ENCODE data around the gene SLC8B1.

Gene SLC8B1

DNA sequence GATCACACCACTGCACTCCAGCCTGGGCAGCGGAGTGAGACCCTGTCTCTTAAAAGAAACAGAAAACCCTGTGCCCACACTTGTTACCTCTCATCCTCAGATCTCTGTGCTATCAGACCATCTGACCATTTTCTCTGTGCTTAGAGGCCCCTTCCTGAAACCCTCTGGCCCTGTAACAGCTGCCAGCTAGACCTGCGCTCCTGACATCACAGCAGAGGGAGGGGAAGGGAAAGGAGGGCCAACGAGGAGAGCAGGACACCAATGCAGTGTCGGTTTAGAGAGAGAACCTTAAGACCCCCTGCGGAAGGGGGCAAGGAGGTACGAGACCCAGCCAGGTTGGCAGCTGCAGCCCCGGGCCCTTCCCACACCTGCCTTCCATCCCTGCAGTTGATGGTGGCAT, 42.4 kb downstream of the SLC8B1 start:
- no peak for DNase-seq (ENCODE audit: low read depth)
- H3K4me3 ChIP-seq (ENCODE audit: control insufficient read depth, low read depth, low read length), result no peak overlapping the region
- TF ChIP-seq, protein P1, sequence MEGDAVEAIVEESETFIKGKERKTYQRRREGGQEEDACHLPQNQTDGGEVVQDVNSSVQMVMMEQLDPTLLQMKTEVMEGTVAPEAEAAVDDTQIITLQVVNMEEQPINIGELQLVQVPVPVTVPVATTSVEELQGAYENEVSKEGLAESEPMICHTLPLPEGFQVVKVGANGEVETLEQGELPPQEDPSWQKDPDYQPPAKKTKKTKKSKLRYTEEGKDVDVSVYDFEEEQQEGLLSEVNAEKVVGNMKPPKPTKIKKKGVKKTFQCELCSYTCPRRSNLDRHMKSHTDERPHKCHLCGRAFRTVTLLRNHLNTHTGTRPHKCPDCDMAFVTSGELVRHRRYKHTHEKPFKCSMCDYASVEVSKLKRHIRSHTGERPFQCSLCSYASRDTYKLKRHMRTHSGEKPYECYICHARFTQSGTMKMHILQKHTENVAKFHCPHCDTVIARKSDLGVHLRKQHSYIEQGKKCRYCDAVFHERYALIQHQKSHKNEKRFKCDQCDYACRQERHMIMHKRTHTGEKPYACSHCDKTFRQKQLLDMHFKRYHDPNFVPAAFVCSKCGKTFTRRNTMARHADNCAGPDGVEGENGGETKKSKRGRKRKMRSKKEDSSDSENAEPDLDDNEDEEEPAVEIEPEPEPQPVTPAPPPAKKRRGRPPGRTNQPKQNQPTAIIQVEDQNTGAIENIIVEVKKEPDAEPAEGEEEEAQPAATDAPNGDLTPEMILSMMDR (IDR thresholded peaks at IDR 0.05; ENCODE audit: control insufficient read depth, insufficient read depth, low read depth, low read length, missing control alignments), result no peak

GRCh38 chr12:113292091-113292490, 42.8 kb downstream of the SLC8B1 start:
- no peak overlapping the region for H3K4me3 ChIP-seq (ENCODE audit: control insufficient read depth, low read depth, low read length)
- TF ChIP-seq, protein P1 (IDR thresholded peaks at IDR 0.05; ENCODE audit: control insufficient read depth, insufficient read depth, low read depth, low read length, missing control alignments), result no peak
- DNase-seq (ENCODE audit: low read depth), result peak; percentile 38

GRCh38 chr12:113291586-113291985, 43.3 kb downstream of the SLC8B1 start:
- H3K4me3 ChIP-seq (ENCODE audit: control insufficient read depth, low read depth, low read length), result no peak overlapping the region
- no peak for DNase-seq (ENCODE audit: low read depth)
- TF ChIP-seq, protein P1 (IDR thresholded peaks at IDR 0.05; ENCODE audit: control insufficient read depth, insufficient read depth, low read depth, low read length, missing control alignments), result no peak

GRCh38 chr12:113290506-113290905, 44.4 kb downstream of the SLC8B1 start:
- TF ChIP-seq, protein P1 (IDR thresholded peaks at IDR 0.05; ENCODE audit: control insufficient read depth, insufficient read depth, low read depth, low read length, missing control alignments), result no peak
- H3K4me3 ChIP-seq (ENCODE audit: control insufficient read depth, low read depth, low read length), result no peak overlapping the region
- DNase-seq (ENCODE audit: low read depth), result no peak

GRCh38 chr12:113289361-113289760, 45.5 kb downstream of the SLC8B1 start:
- TF ChIP-seq, protein P1 (IDR thresholded peaks at IDR 0.05; ENCODE audit: control insufficient read depth, insufficient read depth, low read depth, low read length, missing control alignments), result no peak
- no peak overlapping the region for H3K4me3 ChIP-seq (ENCODE audit: control insufficient read depth, low read depth, low read length)
- no peak for DNase-seq (ENCODE audit: low read depth)

DNA sequence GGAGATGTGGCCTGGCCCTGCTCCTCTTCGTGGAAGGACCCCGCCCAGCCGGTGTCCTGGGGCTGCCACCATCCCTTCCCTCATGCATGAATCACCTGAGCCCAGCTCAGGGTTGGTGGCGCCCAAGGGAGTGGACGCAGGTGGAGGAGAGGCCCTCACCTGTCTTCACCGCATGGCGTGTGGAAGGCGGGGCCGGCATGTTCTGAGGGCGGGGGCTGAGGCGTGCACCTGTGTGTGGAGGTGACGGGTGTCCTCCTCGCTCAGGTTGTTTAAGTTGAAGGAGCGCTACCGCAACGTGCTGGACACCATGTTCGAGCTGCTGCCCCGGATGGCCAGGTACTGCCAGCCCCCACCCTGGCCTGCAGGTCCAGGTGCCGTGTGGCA, 47.0 kb downstream of the SLC8B1 start:
- TF ChIP-seq, protein P1 (IDR thresholded peaks at IDR 0.05; ENCODE audit: control insufficient read depth, insufficient read depth, low read depth, low read length, missing control alignments), result no peak
- H3K4me3 ChIP-seq (ENCODE audit: control insufficient read depth, low read depth, low read length), result no peak overlapping the region
- DNase-seq (ENCODE audit: low read depth), result no peak
